GM18873 (cell line): ENCODE data around the gene RBMX.
"Not testable (repeated sequence)": the region's sequence is repeated elsewhere in the genome, so short reads cannot be mapped to it uniquely, and the experiment has no call there.

ENCODE experiments used
- ATAC-seq: cut with Tn5 transposase; IDR thresholded peaks from one replicate; pipeline ENCODE4 v1.9.1; 2021; ENCODE audit warnings: mild to moderate bottlenecking, moderate library complexity, moderate number of reproducible peaks; ENCODE audit not compliant: unreplicated experiment, low FRiP score

The RBMX gene

GRCh38 chrX:136879001-136879687 lies 1.4 kb downstream of the RBMX start:
- ATAC-seq, result no peak

GRCh38 chrX:136878423-136878822 lies 2.1 kb downstream of the RBMX start:
- no peak for ATAC-seq

- ATAC-seq, result not testable (repeated sequence)
Measured at GRCh38 chrX:136874114-136874513, 6.4 kb downstream of the RBMX start.

- ATAC-seq, result not testable (repeated sequence)
Measured at GRCh38 chrX:136873210-136873609, 7.3 kb downstream of the RBMX start.

- no peak for ATAC-seq
Measured at GRCh38 chrX:136872091-136872700, 8.3 kb downstream of the RBMX start.

- ATAC-seq, result no peak
Measured at GRCh38 chrX:136870064-136870463, 10.5 kb downstream of the RBMX start.

GRCh38 chrX:136868283-136869055 lies 12.1 kb downstream of the RBMX start:
- no peak for ATAC-seq

- ATAC-seq, result no peak
Measured at GRCh38 chrX:136867518-136867917, 13.0 kb downstream of the RBMX start.

- no peak for ATAC-seq
Measured at GRCh38 chrX:136867096-136867491, 13.4 kb downstream of the RBMX start.

GRCh38 chrX:136866337-136867095 lies 14.0 kb downstream of the RBMX start:
- ATAC-seq, result no peak

- ATAC-seq, result no peak
Measured at GRCh38 chrX:136865270-136866158, 15.0 kb downstream of the RBMX start.

GRCh38 chrX:136863826-136864225 lies 16.7 kb downstream of the RBMX start:
- ATAC-seq, result no peak

- ATAC-seq, result no peak
Measured at GRCh38 chrX:136862546-136862945, 18.0 kb downstream of the RBMX start.

GRCh38 chrX:136861877-136862276 lies 18.6 kb downstream of the RBMX start:
- ATAC-seq, result no peak

GRCh38 chrX:136858007-136858756 lies 22.3 kb downstream of the RBMX start:
- no peak for ATAC-seq

GRCh38 chrX:136856551-136856950 lies 24.0 kb downstream of the RBMX start:
- no peak for ATAC-seq

GRCh38 chrX:136856050-136856449 lies 24.5 kb downstream of the RBMX start:
- ATAC-seq, result no peak

- ATAC-seq, result no peak
Measured at GRCh38 chrX:136851526-136851925, 29.0 kb downstream of the RBMX start.
